ENCODE measurements around the gene SRD5A2.

DNA sequence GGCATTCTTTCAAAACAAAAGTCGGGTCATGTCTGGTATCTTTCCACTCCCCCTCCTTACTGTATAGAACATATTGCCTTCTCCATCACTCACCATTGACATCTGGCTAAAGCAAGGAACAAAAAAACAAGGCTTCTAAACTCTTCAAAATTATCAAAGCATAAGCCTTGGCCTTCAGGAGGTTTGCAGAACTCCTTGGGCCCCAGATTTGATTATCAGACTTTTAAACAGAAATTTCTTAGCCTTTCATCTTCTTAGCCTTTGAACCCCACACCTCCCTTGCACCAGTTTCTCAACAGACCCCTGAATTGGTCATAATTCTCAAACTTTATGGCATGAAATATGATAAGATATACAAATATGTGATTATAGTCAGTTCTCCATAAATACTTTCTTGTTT, 106.4 kb downstream of the SRD5A2 start:
- TF ChIP-seq, protein P1, sequence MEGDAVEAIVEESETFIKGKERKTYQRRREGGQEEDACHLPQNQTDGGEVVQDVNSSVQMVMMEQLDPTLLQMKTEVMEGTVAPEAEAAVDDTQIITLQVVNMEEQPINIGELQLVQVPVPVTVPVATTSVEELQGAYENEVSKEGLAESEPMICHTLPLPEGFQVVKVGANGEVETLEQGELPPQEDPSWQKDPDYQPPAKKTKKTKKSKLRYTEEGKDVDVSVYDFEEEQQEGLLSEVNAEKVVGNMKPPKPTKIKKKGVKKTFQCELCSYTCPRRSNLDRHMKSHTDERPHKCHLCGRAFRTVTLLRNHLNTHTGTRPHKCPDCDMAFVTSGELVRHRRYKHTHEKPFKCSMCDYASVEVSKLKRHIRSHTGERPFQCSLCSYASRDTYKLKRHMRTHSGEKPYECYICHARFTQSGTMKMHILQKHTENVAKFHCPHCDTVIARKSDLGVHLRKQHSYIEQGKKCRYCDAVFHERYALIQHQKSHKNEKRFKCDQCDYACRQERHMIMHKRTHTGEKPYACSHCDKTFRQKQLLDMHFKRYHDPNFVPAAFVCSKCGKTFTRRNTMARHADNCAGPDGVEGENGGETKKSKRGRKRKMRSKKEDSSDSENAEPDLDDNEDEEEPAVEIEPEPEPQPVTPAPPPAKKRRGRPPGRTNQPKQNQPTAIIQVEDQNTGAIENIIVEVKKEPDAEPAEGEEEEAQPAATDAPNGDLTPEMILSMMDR (IDR thresholded peaks at IDR 0.05), result no peak
- no peak for TF ChIP-seq POLR2A (IDR thresholded peaks at IDR 0.05)
- no peak for TF ChIP-seq EP300 (IDR thresholded peaks at IDR 0.05)

All from ovary (tissue), 3 donors.